CD14-positive monocyte (primary cell): ENCODE measurements around the gene FNIP1. TPM values are rescaled to one million over a fixed set of nuclear protein-coding genes. Genes with fewer than 3 reads are reported as not detected.

ENCODE experiments used
- DNase-seq, 3 donors: peaks; one replicate each; pipeline ENCODE4 v3.0.0-alpha.2; 2011 to 2022
- H2AFZ ChIP-seq: 2 replicates; pipeline ENCODE4 v1.6.0; 2012; ENCODE audit warnings: mild to moderate bottlenecking, low read depth, low read length, inconsistent platforms; ENCODE audit not compliant: insufficient read depth, poor library complexity, severe bottlenecking
- H3K27ac ChIP-seq, 2 donors: 1 replicate in 1 of 2; 2 replicates in 1 of 2; pipeline ENCODE4 v1.5.1; 2012 to 2013; ENCODE audit warnings: low read length in 2 of 2, control low read depth in 1 of 2, inconsistent platforms in 1 of 2, low read depth in 1 of 2, mild to moderate bottlenecking in 1 of 2
- H3K27me3 ChIP-seq, 2 donors: one replicate each; pipeline versions ENCODE4 v1.6.0 to v1.6.1; 2011 to 2013; ENCODE audit warnings: low read length in 2 of 2; ENCODE audit not compliant: control insufficient read depth in 2 of 2, insufficient read depth in 2 of 2
- H3K36me3 ChIP-seq, 2 donors: replicated peaks in 1 of 2; 1 replicate in 1 of 2; 2 replicates in 1 of 2; pipeline versions ENCODE4 v1.5.1 to v1.6.1; 2012 to 2013; ENCODE audit warnings: low read length in 2 of 2, control low read depth in 1 of 2, inconsistent platforms in 1 of 2, mild to moderate bottlenecking in 1 of 2; ENCODE audit not compliant: insufficient read depth in 2 of 2, control insufficient read depth in 1 of 2
- H3K4me1 ChIP-seq, 2 donors: 1 replicate in 1 of 2; 2 replicates in 1 of 2; pipeline versions ENCODE4 v1.5.1 to v1.6.1; 2012 to 2013; ENCODE audit warnings: low read length in 2 of 2, control low read depth in 1 of 2, inconsistent platforms in 1 of 2, mild to moderate bottlenecking in 1 of 2, moderate library complexity in 1 of 2; ENCODE audit not compliant: insufficient read depth in 2 of 2, control insufficient read depth in 1 of 2
- H3K4me2 ChIP-seq: replicated peaks from 2 replicates; pipeline ENCODE3; 2012; ENCODE audit warnings: low read length, moderate library complexity, mild to moderate bottlenecking; ENCODE audit not compliant: poor library complexity, severe bottlenecking; ENCODE audit errors: extremely low read depth
- H3K4me3 ChIP-seq, 3 experiments: fragments of 200-600 bp in 1 of 3; sonication (generic) in 1 of 3; replicated peaks in 1 of 3; 1 replicate in 2 of 3; 2 replicates in 1 of 3; pipeline ENCODE4 v1.5.1; 2011 to 2013; ENCODE audit warnings: low read length in 3 of 3, mild to moderate bottlenecking in 3 of 3, control low read depth in 2 of 3, low read depth in 2 of 3, inconsistent platforms in 1 of 3, moderate library complexity in 1 of 3
- H3K79me2 ChIP-seq: 2 replicates; pipeline ENCODE4 v1.6.0; 2012; ENCODE audit warnings: mild to moderate bottlenecking, control low read depth, inconsistent platforms, low read length, moderate library complexity; ENCODE audit not compliant: insufficient read depth
- H3K9ac ChIP-seq: 2 replicates; pipeline ENCODE4 v1.6.0; 2017; ENCODE audit warnings: low read length, mild to moderate bottlenecking; ENCODE audit not compliant: insufficient read depth, poor library complexity, severe bottlenecking
- H3K9me3 ChIP-seq, 2 donors: replicated peaks in 1 of 2; 1 replicate in 1 of 2; 2 replicates in 1 of 2; pipeline versions ENCODE4 v1.5.1 to v1.6.1; 2012 to 2013; ENCODE audit warnings: low read length in 2 of 2, control low read depth in 1 of 2; ENCODE audit not compliant: control insufficient read depth in 1 of 2, insufficient read depth in 1 of 2
- H4K20me1 ChIP-seq: 2 replicates; pipeline ENCODE4 v1.6.0; 2012; ENCODE audit warnings: mild to moderate bottlenecking, low read length, control low read depth, moderate library complexity; ENCODE audit not compliant: insufficient read depth
- H3K27ac Mint-ChIP-seq, 7 donors: one replicate each; pipeline ENCODE4 v1.8.0; 2020; ENCODE audit warnings: mild to moderate bottlenecking in 7 of 7, mixed read lengths in 7 of 7, moderate library complexity in 6 of 7, inconsistent platforms in 2 of 7
- H3K27me3 Mint-ChIP-seq, 3 donors: one replicate each; pipeline ENCODE4 v1.8.0; 2021 to 2022; ENCODE audit warnings: low read depth in 3 of 3, mild to moderate bottlenecking in 3 of 3, mixed read lengths in 3 of 3, moderate library complexity in 3 of 3, inconsistent platforms in 1 of 3
- H3K36me3 Mint-ChIP-seq, 2 donors: one replicate each; pipeline ENCODE4 v1.8.0; 2020; ENCODE audit warnings: mixed read lengths in 2 of 2, inconsistent platforms in 1 of 2, mild to moderate bottlenecking in 1 of 2
- H3K4me1 Mint-ChIP-seq: one replicate; pipeline ENCODE4 v1.8.0; 2020; ENCODE audit warnings: mild to moderate bottlenecking, mixed read lengths
- H3K4me3 Mint-ChIP-seq, 2 donors: one replicate each; pipeline ENCODE4 v1.8.0; 2020; ENCODE audit warnings: mild to moderate bottlenecking in 2 of 2, mixed read lengths in 2 of 2, moderate library complexity in 1 of 2
- H3K9me3 Mint-ChIP-seq, 7 donors: one replicate each; pipeline ENCODE4 v1.8.0; 2020 to 2022; ENCODE audit warnings: mixed read lengths in 7 of 7, mild to moderate bottlenecking in 6 of 7, moderate library complexity in 6 of 7, inconsistent platforms in 2 of 7
- WGBS: methylation state at CpG from one replicate; pipeline ENCODE4 v1.1.5; 2013; ENCODE audit warnings: missing lambda C conversion rate; ENCODE audit not compliant: insufficient coverage; 5-methylcytosine and 5-hydroxymethylcytosine counted together
- intact Hi-C, 2 donors: fragments of 100-400 bp; cut with micrococcal nuclease; formaldehyde crosslinking; loops; one replicate each; pipeline versions ENCODE4 v1.15.0 to v1.15.1; 2023
- polyA plus RNA-seq, 3 donors: library from polyadenylated mRNA; depleted of rRNA in 1 of 3; unstranded in 2 of 3; stranded (reverse) in 1 of 3; fragments of 300-500 nt in 2 of 3; fragments of >200 nt in 1 of 3; fragmentation: Illumina TruSeq in 2 of 3; gene quantifications; 1 replicate in 2 of 3; 2 replicates in 1 of 3; pipeline ENCODE4 v1.2.3, GENCODE V29; 2012 to 2021
- TF ChIP-seq, protein P1 (sequence below): fragments of 200-600 bp; IDR thresholded peaks from one replicate; pipeline ENCODE4 v1.8.0; 2022; ENCODE audit warnings: antibody characterized with exemption, mild to moderate bottlenecking

The FNIP1 gene
- polyA plus RNA-seq, 3 donors: 13.6 to 17.3 (median 16.3) TPM

DNA sequence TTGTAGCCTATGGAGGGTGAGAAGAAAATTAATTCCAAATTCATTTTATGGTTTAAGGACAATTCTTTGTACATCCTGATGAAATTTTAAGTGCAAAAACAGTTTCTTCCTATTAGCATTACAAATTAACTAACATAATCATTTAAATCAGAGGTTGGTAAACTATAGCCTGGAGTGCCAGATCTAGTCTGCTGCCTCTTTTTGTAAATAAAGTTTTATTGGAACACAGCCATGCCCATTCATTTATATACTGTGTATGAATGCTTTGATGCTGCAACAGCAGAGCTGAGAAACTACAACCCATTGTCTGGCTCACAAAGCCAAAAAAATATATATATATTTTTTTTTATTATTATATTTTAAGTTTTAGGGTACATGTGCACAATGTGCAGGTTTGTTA, 80.2 kb downstream of the FNIP1 start:
- TF ChIP-seq, protein P1, sequence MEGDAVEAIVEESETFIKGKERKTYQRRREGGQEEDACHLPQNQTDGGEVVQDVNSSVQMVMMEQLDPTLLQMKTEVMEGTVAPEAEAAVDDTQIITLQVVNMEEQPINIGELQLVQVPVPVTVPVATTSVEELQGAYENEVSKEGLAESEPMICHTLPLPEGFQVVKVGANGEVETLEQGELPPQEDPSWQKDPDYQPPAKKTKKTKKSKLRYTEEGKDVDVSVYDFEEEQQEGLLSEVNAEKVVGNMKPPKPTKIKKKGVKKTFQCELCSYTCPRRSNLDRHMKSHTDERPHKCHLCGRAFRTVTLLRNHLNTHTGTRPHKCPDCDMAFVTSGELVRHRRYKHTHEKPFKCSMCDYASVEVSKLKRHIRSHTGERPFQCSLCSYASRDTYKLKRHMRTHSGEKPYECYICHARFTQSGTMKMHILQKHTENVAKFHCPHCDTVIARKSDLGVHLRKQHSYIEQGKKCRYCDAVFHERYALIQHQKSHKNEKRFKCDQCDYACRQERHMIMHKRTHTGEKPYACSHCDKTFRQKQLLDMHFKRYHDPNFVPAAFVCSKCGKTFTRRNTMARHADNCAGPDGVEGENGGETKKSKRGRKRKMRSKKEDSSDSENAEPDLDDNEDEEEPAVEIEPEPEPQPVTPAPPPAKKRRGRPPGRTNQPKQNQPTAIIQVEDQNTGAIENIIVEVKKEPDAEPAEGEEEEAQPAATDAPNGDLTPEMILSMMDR: no peak
- Histone ChIP-seq H3K27me3 (no peaks in the 10 kb centered on the region), H3K27ac (no peak overlapping the region), H3K9ac (no peak overlapping the region), H3K9me3 (no peaks in the 10 kb centered on the region), H3K79me2 (peaks cover 22% of the 10 kb centered on the region), H3K4me2 (no peak overlapping the region), H3K4me3 (no peak overlapping the region), H3K36me3 (peaks cover 47 to 79% of the 10 kb centered on the region in 2 donors), H2AFZ (no peak overlapping the region), H4K20me1 (peaks cover 11% of the 10 kb centered on the region), H3K4me1 (no peaks in the 10 kb centered on the region)
- Mint-ChIP-seq H3K4me3 (no peak overlapping the region), H3K27ac (no peak overlapping the region), H3K27me3 (no peaks in the 10 kb centered on the region), H3K9me3 (peaks cover 0 to 4% (median 0%) of the 10 kb centered on the region in 7 donors), H3K36me3 (peaks cover 60 to 84% of the 10 kb centered on the region in 2 donors), H3K4me1 (no peaks in the 10 kb centered on the region)
- no peak for DNase-seq
- intact Hi-C loops: no loop called here

DNA sequence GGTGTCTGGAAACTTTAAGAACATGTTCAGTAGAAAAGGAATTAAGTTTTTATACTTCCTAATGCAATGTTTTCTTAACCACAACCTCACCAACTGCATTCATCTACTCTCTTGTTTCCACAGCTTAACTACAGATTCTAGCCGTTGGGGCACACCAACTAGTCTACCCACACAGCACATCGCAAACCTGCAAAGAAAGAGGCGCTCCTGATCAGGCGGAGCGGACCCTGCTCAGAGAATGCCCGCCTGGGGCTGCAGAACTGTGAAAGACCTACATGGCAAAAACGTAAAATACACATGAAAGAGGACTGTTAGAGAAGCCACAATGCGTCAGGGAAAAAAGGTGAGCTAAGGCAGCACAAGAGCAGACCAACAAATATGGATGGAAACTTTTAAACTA, 86.4 kb downstream of the FNIP1 start:
- WGBS: 87% methylated on average over 7 of the region's 8 CpGs
- no peaks in the 10 kb centered on the region for H4K20me1 ChIP-seq
- peak overlapping the region in 3 of 7 donors; percentile 15 to 43 (median 24) for H3K27ac Mint-ChIP-seq

More for the DNA sequence above, 86.4 kb downstream of the FNIP1 start:
- peaks cover 56 to 93% of the 10 kb centered on the region in 2 donors for H3K36me3 ChIP-seq
- Mint-ChIP-seq H3K4me1 (peaks cover 5% of the 10 kb centered on the region), H3K27me3 (no peaks in the 10 kb centered on the region), H3K4me3 (no peak overlapping the region), H3K9me3 (no peaks in the 10 kb centered on the region), H3K36me3 (peaks cover 58 to 76% of the 10 kb centered on the region in 2 donors)
- TF ChIP-seq, protein P1: no peak
- no peaks in the 10 kb centered on the region for H3K9me3 ChIP-seq
- no peak overlapping the region for H2AFZ ChIP-seq
- H3K4me2 ChIP-seq: no peak overlapping the region
- peaks cover 0 to 3% of the 10 kb centered on the region in 2 donors for H3K4me1 ChIP-seq
- H3K27me3 ChIP-seq: no peaks in the 10 kb centered on the region
- no peak for DNase-seq
- no peak overlapping the region for H3K27ac ChIP-seq
- intact Hi-C loops: no loop called here
- H3K79me2 ChIP-seq: no peaks in the 10 kb centered on the region
- no peak overlapping the region for H3K9ac ChIP-seq
- H3K4me3 ChIP-seq: no peak overlapping the region
